ENCODE results near the gene CNDP1. TPM values are rescaled to one million over a fixed set of nuclear protein-coding genes. Genes with fewer than 3 reads are reported as not detected.

The CNDP1 gene
- total and polyA plus RNA-seq, 9 donors, result 0.04 to 0.76 (median 0.26) TPM; not detected in 1

DNA sequence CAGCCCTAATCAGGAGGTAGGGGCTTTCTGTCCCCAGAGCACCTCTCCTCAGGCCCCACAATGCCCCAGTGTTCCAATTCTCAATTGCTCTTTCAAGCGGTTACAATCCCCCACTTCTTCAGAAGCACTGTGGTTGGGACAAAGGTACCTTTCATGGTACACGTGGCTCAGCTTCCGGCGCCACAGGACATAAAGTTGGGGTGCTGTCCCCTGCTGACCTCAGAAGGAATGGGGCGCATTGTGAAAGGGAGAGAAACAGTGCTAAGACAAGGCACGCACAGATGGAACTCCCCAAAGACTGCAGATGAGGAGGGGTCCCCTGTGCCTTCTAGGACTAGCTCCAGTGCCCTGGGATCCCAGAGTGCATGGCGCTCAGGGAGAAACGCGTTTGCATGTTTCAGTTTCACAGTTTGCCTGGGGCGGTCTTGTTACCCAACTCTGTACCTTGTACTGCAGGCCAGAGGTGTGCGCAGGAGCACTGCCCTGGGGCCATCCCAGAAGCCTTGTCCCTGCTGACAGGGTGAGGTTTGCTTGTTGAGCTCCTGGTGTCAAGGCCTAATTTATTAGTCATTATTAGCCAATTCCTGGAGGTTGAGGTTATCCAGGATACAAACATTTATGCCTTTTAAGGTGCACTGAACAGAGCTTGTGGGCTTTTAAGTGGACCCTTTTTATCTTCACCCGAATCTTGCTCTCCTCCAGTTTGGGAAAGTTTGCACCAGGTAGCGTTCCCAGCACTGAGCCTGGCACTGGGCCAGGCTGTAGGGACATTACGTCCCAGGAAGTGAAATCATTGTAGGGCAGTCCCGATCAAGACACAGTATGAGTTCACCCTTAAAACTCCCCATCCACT, 7.6 kb downstream of the CNDP1 start:
- H3K36me3 ChIP-seq (ENCODE audit: control insufficient read depth, insufficient read depth, low read length), result no peaks in the 10 kb centered on the region
- H3K9me3 ChIP-seq (replicated peaks; ENCODE audit: control insufficient read depth, low read depth, low read length), result no peaks in the 10 kb centered on the region
- 73% methylated on average over 11 of the region's 15 CpGs for WGBS (ENCODE audit: insufficient coverage)
- no peak overlapping the region for H3K4me3 ChIP-seq (ENCODE audit: low read length)
- no peak for DNase-seq
- peaks cover 17% of the 10 kb centered on the region for H3K4me1 ChIP-seq (ENCODE audit: control insufficient read depth, insufficient read depth, low read length)
- no peaks in the 10 kb centered on the region for H3K27me3 ChIP-seq (ENCODE audit: control insufficient read depth, insufficient read depth, low read length)
- H3K27ac ChIP-seq (ENCODE audit: low read length), result no peak overlapping the region

DNA sequence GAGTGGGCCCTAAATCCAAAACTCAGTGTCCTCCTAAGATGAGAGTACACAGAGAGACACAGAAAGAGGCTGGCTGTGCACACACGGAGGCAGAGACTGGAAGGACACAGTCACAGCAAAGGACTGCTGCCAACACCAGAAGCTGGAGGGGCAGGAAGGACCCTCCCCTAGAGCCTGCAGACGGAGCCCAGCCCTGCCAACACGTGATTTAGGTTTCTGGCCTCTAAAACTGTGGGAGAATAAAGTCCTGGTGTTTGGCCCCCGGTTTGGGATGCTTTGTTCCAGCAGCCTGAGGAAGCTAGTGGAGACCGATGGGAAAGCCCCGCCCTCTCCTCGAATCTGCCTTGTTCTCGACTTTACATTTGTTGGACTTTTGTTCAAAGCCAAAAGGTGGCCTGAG, 10.6 kb downstream of the CNDP1 start:
- DNase-seq, result no peak
- H3K4me3 ChIP-seq (ENCODE audit: low read length), result no peak overlapping the region
- no peaks in the 10 kb centered on the region for H3K36me3 ChIP-seq (ENCODE audit: control insufficient read depth, insufficient read depth, low read length)
- H3K27me3 ChIP-seq (ENCODE audit: control insufficient read depth, insufficient read depth, low read length), result no peaks in the 10 kb centered on the region
- 44% methylated on average over 8 of the region's 8 CpGs for WGBS (ENCODE audit: insufficient coverage)
- H3K4me1 ChIP-seq (ENCODE audit: control insufficient read depth, insufficient read depth, low read length), result peaks cover 20% of the 10 kb centered on the region
- H3K27ac ChIP-seq (ENCODE audit: low read length), result no peak overlapping the region
- peaks cover 12% of the 10 kb centered on the region for H3K9me3 ChIP-seq (replicated peaks; ENCODE audit: control insufficient read depth, low read depth, low read length)

DNA sequence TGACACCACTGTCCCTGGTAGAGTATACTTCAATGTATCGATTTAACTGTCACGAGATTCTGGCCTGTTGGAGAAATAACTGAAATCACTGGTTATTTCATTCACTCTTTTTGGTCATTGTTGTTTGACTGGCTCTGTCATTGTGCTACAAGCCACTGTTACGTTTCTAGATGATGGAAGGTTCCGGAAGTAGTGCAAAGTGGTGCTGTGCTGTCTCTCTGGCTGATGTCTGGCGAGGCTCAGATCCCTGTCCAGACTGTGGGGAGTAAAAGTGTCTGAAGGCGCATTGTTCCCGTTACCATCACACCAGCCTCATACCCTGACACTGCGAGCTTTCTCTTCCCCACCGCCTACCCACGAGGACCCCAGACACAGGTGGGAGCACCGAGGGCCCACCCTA, 11.7 kb downstream of the CNDP1 start:
- no peaks in the 10 kb centered on the region for H3K27me3 ChIP-seq (ENCODE audit: control insufficient read depth, insufficient read depth, low read length)
- H3K9me3 ChIP-seq (replicated peaks; ENCODE audit: control insufficient read depth, low read depth, low read length), result peaks cover 15% of the 10 kb centered on the region
- DNase-seq, result no peak
- WGBS (ENCODE audit: insufficient coverage), result 95% methylated on average over 7 of the region's 11 CpGs
- no peaks in the 10 kb centered on the region for H3K36me3 ChIP-seq (ENCODE audit: control insufficient read depth, insufficient read depth, low read length)
- H3K27ac ChIP-seq (ENCODE audit: low read length), result no peak overlapping the region
- H3K4me1 ChIP-seq (ENCODE audit: control insufficient read depth, insufficient read depth, low read length), result peaks cover 18% of the 10 kb centered on the region
- no peak overlapping the region for H3K4me3 ChIP-seq (ENCODE audit: low read length)

DNA sequence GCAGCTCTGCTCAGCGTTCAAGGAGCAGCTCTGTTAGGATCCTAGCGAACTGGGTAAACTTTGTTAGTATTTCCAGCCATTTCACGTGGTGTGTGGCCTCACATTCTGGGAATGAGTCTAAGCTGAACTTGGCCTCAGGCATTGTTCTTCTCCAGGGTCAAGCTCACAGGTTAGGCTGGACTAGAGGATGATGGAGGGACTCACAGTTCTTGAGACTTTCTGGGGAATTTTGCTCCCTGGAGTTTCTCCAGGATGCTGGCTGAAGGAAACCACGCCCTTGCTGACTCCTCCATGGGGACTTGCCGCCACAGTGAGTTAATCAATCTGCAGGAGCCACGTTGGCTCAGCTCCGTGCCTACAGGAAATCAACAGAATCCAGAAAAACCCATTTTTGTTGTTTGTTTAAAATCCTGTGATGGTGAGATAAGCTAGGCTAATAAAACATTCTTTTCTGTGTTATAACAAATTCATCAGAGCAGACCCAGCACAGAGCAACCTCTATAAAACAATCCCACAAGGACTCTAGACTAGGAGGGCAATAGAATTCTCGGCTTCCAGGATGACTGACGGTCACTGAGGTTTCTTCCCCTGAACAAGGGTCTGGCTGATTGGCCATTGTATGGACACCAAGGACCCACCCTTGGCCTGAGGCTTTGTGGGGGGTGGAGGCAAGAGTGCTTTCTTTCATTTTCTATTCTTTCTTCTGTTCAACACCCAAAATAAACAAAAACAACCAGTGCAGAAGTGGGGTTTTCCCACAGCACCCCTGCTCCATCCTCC, 12.6 kb downstream of the CNDP1 start:
- 78% methylated on average over 4 of the region's 9 CpGs for WGBS (ENCODE audit: insufficient coverage)
- Histone ChIP-seq H3K4me3 (ENCODE audit: low read length) (no peak overlapping the region), H3K36me3 (ENCODE audit: control insufficient read depth, insufficient read depth, low read length) (no peaks in the 10 kb centered on the region), H3K9me3 (replicated peaks; ENCODE audit: control insufficient read depth, low read depth, low read length) (peaks cover 15% of the 10 kb centered on the region), H3K27me3 (ENCODE audit: control insufficient read depth, insufficient read depth, low read length) (no peaks in the 10 kb centered on the region), H3K27ac (ENCODE audit: low read length) (peak overlapping the region; percentile 13), H3K4me1 (ENCODE audit: control insufficient read depth, insufficient read depth, low read length) (peaks cover 20% of the 10 kb centered on the region)
- peak; percentile 24 for DNase-seq

DNA sequence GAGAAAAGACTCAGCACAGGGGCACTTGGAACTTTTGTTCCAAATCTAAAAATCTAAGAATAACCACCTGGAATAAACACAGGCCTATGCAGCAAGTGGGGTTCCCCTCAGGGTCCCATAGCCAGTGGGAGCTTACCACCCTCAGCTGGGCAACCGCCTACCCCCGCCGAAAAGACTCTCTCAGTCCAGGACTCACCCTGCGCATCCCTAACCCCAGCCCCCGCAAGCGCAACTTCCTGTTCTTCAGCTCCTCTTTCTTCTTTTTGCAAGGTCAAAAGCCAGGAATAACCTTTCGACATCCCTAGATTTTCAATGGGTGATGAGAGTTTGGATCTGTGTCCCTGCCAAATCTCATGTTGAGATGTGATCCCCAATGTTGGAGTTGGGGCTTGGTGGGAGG, 13.6 kb downstream of the CNDP1 start:
- Histone ChIP-seq H3K27ac (ENCODE audit: low read length) (no peak overlapping the region), H3K36me3 (ENCODE audit: control insufficient read depth, insufficient read depth, low read length) (no peaks in the 10 kb centered on the region), H3K4me3 (ENCODE audit: low read length) (no peak overlapping the region), H3K9me3 (replicated peaks; ENCODE audit: control insufficient read depth, low read depth, low read length) (peaks cover 15% of the 10 kb centered on the region), H3K27me3 (ENCODE audit: control insufficient read depth, insufficient read depth, low read length) (no peaks in the 10 kb centered on the region), H3K4me1 (ENCODE audit: control insufficient read depth, insufficient read depth, low read length) (peaks cover 20% of the 10 kb centered on the region)
- DNase-seq, result no peak
- WGBS (ENCODE audit: insufficient coverage), result 84% methylated on average over 4 of the region's 7 CpGs

DNA sequence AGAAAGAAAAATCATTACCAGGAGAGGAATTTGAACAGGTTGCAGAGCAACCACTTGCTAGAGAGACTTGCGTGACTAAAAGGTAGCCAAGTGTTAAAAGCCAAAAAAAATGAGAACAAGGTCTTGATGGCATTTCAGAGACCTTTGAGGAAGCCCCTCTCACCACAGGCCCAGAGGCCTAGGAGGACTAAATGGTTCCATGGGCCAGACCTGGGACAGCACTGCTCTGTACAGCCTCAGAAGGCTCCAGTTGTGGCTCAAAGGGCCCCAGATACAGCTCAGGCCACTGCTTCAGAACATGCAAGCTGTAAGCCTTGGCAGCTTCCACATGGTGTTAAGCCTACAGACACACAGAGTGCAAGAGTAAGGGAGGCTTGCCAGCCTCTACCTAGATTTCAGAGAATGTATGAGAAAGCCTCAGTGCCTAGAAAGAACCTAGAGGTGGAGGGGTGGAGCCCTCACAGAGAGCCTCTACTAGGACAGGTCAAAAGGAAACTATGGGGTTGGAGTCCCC, 15.3 kb downstream of the CNDP1 start:
- no peak overlapping the region for H3K4me3 ChIP-seq (ENCODE audit: low read length)
- H3K36me3 ChIP-seq (ENCODE audit: control insufficient read depth, insufficient read depth, low read length), result no peaks in the 10 kb centered on the region
- H3K27ac ChIP-seq (ENCODE audit: low read length), result no peak overlapping the region
- WGBS (ENCODE audit: insufficient coverage), result 100% methylated on average over 1 of the region's 1 CpG
- peaks cover 15% of the 10 kb centered on the region for H3K9me3 ChIP-seq (replicated peaks; ENCODE audit: control insufficient read depth, low read depth, low read length)
- no peak for DNase-seq
- peaks cover 20% of the 10 kb centered on the region for H3K4me1 ChIP-seq (ENCODE audit: control insufficient read depth, insufficient read depth, low read length)
- no peaks in the 10 kb centered on the region for H3K27me3 ChIP-seq (ENCODE audit: control insufficient read depth, insufficient read depth, low read length)

DNA sequence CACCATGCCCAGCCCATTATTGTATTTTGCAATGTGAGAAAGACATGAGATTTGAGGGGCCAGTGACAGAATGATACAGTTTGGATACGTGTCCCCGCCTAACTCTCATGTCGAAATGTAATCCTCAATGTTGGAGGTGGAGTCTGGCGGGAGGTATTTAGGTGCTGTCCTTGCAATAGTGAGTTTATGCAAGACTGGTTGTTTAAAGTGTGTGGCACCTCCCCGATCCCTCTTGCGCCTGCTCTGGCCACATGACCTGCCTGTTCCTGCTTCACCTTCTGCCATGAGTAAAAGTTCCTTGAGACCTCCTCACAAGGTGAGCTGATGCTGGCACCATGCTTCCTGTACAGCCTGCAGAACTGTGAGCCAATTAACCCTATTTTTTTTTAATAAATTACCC, 16.6 kb downstream of the CNDP1 start:
- H3K27me3 ChIP-seq (ENCODE audit: control insufficient read depth, insufficient read depth, low read length), result no peaks in the 10 kb centered on the region
- 95% methylated on average over 5 of the region's 6 CpGs for WGBS (ENCODE audit: insufficient coverage)
- peaks cover 13% of the 10 kb centered on the region for H3K4me1 ChIP-seq (ENCODE audit: control insufficient read depth, insufficient read depth, low read length)
- no peak overlapping the region for H3K4me3 ChIP-seq (ENCODE audit: low read length)
- no peaks in the 10 kb centered on the region for H3K36me3 ChIP-seq (ENCODE audit: control insufficient read depth, insufficient read depth, low read length)
- no peak overlapping the region for H3K27ac ChIP-seq (ENCODE audit: low read length)
- no peak for DNase-seq
- peaks cover 15% of the 10 kb centered on the region for H3K9me3 ChIP-seq (replicated peaks; ENCODE audit: control insufficient read depth, low read depth, low read length)

DNA sequence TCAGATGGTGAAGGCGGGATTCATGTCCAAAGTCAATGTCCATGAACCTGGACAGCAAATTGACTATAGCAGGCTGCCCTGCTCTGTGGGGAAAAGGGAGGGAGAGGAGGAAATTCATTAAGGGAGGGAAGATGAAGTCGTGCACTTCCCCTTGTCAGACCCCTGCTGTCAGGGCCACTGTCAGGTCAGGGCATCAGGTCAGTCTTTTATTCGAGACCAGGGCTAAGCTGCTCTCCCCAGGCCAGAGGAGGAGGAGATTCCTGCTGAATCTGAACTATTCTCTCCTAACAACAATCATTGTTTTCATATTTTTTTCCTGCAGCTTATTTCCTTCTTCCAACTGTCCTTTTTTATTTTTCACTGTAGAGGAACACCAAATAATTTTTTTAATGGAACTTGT, 17.2 kb downstream of the CNDP1 start:
- Histone ChIP-seq H3K9me3 (replicated peaks; ENCODE audit: control insufficient read depth, low read depth, low read length) (peaks cover 15% of the 10 kb centered on the region), H3K27me3 (ENCODE audit: control insufficient read depth, insufficient read depth, low read length) (no peaks in the 10 kb centered on the region), H3K4me3 (ENCODE audit: low read length) (no peak overlapping the region), H3K27ac (ENCODE audit: low read length) (no peak overlapping the region), H3K4me1 (ENCODE audit: control insufficient read depth, insufficient read depth, low read length) (peaks cover 9% of the 10 kb centered on the region), H3K36me3 (ENCODE audit: control insufficient read depth, insufficient read depth, low read length) (no peaks in the 10 kb centered on the region)
- 0% methylated on average over 1 of the region's 3 CpGs for WGBS (ENCODE audit: insufficient coverage)
- no peak for DNase-seq

DNA sequence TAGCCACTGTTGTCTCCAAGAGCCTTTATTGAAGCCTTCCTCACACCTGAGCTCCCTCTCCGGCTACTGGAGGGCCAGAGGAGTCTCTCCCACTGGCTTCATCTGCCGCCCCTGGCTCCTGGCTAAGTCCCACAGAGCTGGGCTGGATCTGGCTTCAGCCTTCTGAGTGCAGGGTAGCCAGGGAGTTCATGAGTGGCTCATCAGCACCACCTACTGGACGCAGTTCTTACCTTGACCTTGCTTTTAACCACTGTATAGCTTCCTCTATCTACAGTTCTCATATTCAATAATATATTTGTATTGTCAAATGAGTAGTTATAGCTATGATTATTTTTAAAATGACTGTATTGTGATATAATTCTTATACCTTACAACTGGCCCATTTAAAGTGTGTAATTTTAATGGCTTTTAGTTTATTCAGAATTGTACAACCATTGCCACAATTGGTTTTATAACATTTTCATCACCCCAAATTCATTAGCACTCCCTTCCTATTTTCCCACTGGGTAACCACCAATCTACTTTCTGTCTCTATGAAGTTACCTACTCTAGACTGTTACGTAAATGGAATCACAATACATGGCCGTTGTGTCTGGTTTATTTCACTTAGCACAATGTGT, 17.7 kb downstream of the CNDP1 start:
- WGBS (ENCODE audit: insufficient coverage), result 17% methylated on average over 2 of the region's 5 CpGs
- Histone ChIP-seq H3K36me3 (ENCODE audit: control insufficient read depth, insufficient read depth, low read length) (no peaks in the 10 kb centered on the region), H3K9me3 (replicated peaks; ENCODE audit: control insufficient read depth, low read depth, low read length) (peaks cover 15% of the 10 kb centered on the region), H3K27me3 (ENCODE audit: control insufficient read depth, insufficient read depth, low read length) (no peaks in the 10 kb centered on the region), H3K27ac (ENCODE audit: low read length) (no peak overlapping the region), H3K4me3 (ENCODE audit: low read length) (no peak overlapping the region), H3K4me1 (ENCODE audit: control insufficient read depth, insufficient read depth, low read length) (peaks cover 5% of the 10 kb centered on the region)
- DNase-seq, result peak; percentile 92

DNA sequence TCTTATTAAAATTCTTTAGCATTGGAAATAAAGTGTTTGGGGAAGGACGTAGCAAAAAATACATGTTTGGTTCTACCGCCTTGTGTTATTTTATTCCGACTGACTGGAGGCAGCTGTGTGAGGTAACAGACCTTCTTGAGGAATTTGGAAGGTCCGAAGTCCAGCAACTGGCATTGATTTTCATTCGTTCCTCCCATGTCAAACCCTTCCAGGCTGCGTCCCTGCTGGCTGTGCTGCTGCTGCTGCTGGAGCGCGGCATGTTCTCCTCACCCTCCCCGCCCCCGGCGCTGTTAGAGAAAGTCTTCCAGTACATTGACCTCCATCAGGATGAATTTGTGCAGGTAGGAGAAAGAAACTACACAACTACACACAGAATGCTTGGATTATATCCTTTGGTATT, 21.8 kb downstream of the CNDP1 start:
- Histone ChIP-seq H3K4me3 (ENCODE audit: low read length) (no peak overlapping the region), H3K9me3 (replicated peaks; ENCODE audit: control insufficient read depth, low read depth, low read length) (no peaks in the 10 kb centered on the region), H3K27me3 (ENCODE audit: control insufficient read depth, insufficient read depth, low read length) (no peaks in the 10 kb centered on the region), H3K4me1 (ENCODE audit: control insufficient read depth, insufficient read depth, low read length) (peaks cover 2% of the 10 kb centered on the region), H3K27ac (ENCODE audit: low read length) (no peak overlapping the region), H3K36me3 (ENCODE audit: control insufficient read depth, insufficient read depth, low read length) (no peaks in the 10 kb centered on the region)
- no peak for DNase-seq
- 100% methylated on average over 1 of the region's 11 CpGs for WGBS (ENCODE audit: insufficient coverage)
